Uterus (tissue), 4 donors: ENCODE results near the gene SDC3. TPM values are rescaled to one million over a fixed set of nuclear protein-coding genes. Genes with fewer than 3 reads are reported as not detected.
"Not testable (repeated sequence)": the region's sequence is repeated elsewhere in the genome, so short reads cannot be mapped to it uniquely, and the experiment has no call there.

Source experiments
- DNase-seq, 2 donors: peaks; one replicate each; pipeline ENCODE4 v3.0.0-alpha.2; 2019 to 2020
- H3K27ac ChIP-seq, 2 donors: fragments of 200-600 bp; sonication (generic); 1 replicate in 1 of 2; 2 replicates in 1 of 2; pipeline ENCODE4 v1.5.1; 2016 to 2018
- H3K27me3 ChIP-seq, 2 donors: fragments of 200-600 bp; sonication (generic); one replicate each; pipeline ENCODE4 v1.5.1; 2018 to 2019; ENCODE audit warnings: control low read depth in 1 of 2
- H3K36me3 ChIP-seq, 2 donors: fragments of 200-600 bp; sonication (generic); one replicate each; pipeline ENCODE4 v1.5.1; 2019; ENCODE audit warnings: control low read depth in 1 of 2
- H3K4me1 ChIP-seq, 2 donors: fragments of 200-600 bp; sonication (generic); one replicate each; pipeline ENCODE4 v1.5.1; 2018 to 2019; ENCODE audit warnings: control low read depth in 1 of 2
- H3K4me3 ChIP-seq, 2 donors: fragments of 200-600 bp; sonication (generic); 1 replicate in 1 of 2; 2 replicates in 1 of 2; pipeline ENCODE4 v1.5.1; 2018 to 2019; ENCODE audit warnings: mild to moderate bottlenecking in 1 of 2
- H3K9me3 ChIP-seq, 2 donors: fragments of 200-600 bp; sonication (generic); one replicate each; pipeline ENCODE4 v1.5.1; 2019; ENCODE audit warnings: control low read depth in 1 of 2
- POLR2A ChIP-seq, 2 donors: fragments of 450-650 bp; IDR thresholded peaks; one replicate each; pipeline ENCODE4 v1.6.1; 2016; ENCODE audit warnings: antibody characterized with exemption in 2 of 2, mild to moderate bottlenecking in 1 of 2, moderate library complexity in 1 of 2
- intact Hi-C: fragments of 100-400 bp; cut with DNase I; formaldehyde crosslinking; loops from one replicate; pipeline ENCODE4 v1.15.1; 2023; ENCODE audit warnings: low total_unique reads
- total RNA-seq, 4 donors: library from RNA; depleted of rRNA in 3 of 4; stranded (reverse); fragments of >200 nt in 3 of 4; gene quantifications; one replicate each; pipeline versions ENCODE4 v1.1.0 to v1.2.4, GENCODE V29; 2014 to 2023
- TF ChIP-seq, protein P1 (sequence below), 4 experiments: fragments of 200-600 bp in 2 of 4; fragments of 450-650 bp in 2 of 4; sonication (generic) in 2 of 4; IDR thresholded peaks; one replicate each; pipeline ENCODE4 v1.5.1; 2016 to 2019; ENCODE audit warnings: antibody characterized with exemption in 4 of 4, mild to moderate bottlenecking in 2 of 4, moderate library complexity in 1 of 4
- donor health status: DM: yes; HTN: yes; CAD: no.

The SDC3 gene
- total RNA-seq, 4 donors from 2014 or later, result 12.4 to 38.3 (median 30.5) TPM

DNA sequence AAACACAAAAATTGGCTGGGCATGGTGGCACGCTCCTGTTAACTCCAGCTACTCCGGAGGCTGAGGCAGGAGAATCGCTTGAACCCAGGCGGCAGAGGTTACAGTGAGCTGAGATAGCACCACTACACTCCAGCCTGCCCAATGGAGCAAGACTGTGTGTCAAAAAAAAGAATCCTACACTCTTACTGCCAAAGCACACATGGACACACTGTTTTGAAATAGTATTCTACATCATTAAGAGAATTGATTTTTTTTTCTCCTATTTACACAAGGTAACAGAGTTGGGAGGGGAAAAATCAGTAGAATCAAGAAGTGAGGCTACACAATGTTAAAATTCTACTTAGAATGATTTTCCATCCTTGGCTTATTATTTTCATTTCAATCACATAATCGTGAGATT, 42.1 kb upstream of the SDC3 start:
- Histone ChIP-seq H3K4me1 (no peaks in the 10 kb centered on the region), H3K4me3 (no peak overlapping the region), H3K9me3 (no peaks in the 10 kb centered on the region), H3K36me3 (no peaks in the 10 kb centered on the region), H3K27me3 (no peaks in the 10 kb centered on the region), H3K27ac (no peak overlapping the region)
- TF ChIP-seq, protein P1, sequence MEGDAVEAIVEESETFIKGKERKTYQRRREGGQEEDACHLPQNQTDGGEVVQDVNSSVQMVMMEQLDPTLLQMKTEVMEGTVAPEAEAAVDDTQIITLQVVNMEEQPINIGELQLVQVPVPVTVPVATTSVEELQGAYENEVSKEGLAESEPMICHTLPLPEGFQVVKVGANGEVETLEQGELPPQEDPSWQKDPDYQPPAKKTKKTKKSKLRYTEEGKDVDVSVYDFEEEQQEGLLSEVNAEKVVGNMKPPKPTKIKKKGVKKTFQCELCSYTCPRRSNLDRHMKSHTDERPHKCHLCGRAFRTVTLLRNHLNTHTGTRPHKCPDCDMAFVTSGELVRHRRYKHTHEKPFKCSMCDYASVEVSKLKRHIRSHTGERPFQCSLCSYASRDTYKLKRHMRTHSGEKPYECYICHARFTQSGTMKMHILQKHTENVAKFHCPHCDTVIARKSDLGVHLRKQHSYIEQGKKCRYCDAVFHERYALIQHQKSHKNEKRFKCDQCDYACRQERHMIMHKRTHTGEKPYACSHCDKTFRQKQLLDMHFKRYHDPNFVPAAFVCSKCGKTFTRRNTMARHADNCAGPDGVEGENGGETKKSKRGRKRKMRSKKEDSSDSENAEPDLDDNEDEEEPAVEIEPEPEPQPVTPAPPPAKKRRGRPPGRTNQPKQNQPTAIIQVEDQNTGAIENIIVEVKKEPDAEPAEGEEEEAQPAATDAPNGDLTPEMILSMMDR (IDR thresholded peaks at IDR 0.05), result no peak
- no peak for TF ChIP-seq POLR2A (IDR thresholded peaks at IDR 0.05)
- no peak for DNase-seq
- intact Hi-C loops, result no loop called here

DNA sequence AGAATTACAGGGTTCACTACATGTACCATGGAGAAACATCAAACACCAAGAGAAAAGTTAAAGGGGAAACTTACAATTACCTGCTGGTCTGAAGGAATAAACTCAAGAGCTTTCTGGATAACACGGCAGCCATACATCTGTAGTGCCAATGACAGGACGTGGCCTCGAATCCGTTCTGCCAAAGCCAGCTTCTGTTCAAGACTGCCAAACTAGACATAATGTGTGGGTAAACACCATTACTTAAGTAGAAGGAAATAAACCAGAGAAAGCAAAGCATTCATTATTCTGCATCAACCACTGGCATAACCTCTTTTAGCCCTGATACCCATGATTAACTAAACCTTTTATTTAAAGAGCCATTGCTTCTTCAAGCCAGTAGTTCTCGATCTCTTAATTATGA, 41.5 kb upstream of the SDC3 start:
- no peak for DNase-seq
- no peak for TF ChIP-seq POLR2A (IDR thresholded peaks at IDR 0.05)
- TF ChIP-seq, protein P1 (IDR thresholded peaks at IDR 0.05), result no peak
- intact Hi-C loops, result no loop called here
- Histone ChIP-seq H3K9me3 (no peaks in the 10 kb centered on the region), H3K27ac (no peak overlapping the region), H3K27me3 (no peaks in the 10 kb centered on the region), H3K4me1 (no peaks in the 10 kb centered on the region), H3K4me3 (no peak overlapping the region), H3K36me3 (no peaks in the 10 kb centered on the region)

DNA sequence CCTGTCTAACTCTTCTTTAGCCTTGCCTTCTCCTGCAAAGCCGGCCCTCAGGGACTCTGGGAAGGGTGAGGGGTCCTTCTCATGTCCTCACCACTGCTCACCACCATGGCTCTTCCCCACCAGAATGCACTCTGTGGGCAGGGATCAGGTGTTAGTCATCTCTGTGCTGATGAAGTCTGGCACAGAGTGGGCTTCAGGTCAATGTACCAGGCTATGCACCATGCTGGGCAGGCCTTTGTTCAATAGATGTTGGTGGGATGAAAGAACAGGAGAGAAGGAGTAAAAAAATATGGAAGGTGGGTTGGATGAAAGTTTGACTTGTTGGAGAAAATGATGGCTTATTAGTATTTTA, 40.9 kb upstream of the SDC3 start:
- H3K36me3 ChIP-seq, DNase-seq, H3K4me3 ChIP-seq, H3K27ac ChIP-seq, H3K27me3 ChIP-seq, intact Hi-C loops, H3K9me3 ChIP-seq, H3K4me1 ChIP-seq: not testable (repeated sequence)

DNA sequence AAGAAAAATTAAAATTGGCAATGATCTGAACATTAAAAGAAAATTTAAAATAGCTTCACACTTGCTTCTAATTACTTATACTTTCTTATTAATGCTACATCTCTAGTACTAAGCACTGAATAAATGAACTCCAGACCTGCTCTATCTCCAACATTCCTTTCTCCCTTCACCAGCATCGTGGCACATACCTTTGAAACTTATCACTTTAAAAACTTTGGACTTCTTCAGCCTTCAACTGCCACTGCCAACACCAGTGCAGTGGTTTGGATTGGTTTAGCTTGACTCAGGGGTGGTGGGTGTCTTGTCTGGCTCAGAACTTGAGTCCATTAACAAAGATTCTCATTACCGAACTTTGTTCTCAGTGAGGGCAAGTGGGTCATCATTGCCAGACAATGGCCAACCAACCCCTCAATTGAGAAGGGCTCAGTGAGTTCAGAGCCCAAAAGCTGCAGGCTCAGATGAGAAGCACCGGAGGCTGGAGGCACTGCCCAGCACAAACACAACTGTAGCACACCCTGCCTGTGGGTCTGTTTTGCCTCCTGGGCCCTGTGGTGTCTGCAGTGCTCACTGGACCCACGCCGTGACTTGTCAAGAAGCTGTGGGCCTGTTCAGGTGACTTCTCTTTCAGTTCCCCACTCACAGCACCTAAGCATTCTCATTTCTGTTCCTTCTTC, 40.4 kb upstream of the SDC3 start:
- H3K4me1 ChIP-seq, DNase-seq, H3K36me3 ChIP-seq, H3K9me3 ChIP-seq, intact Hi-C loops, H3K27ac ChIP-seq, H3K27me3 ChIP-seq, H3K4me3 ChIP-seq: not testable (repeated sequence)

DNA sequence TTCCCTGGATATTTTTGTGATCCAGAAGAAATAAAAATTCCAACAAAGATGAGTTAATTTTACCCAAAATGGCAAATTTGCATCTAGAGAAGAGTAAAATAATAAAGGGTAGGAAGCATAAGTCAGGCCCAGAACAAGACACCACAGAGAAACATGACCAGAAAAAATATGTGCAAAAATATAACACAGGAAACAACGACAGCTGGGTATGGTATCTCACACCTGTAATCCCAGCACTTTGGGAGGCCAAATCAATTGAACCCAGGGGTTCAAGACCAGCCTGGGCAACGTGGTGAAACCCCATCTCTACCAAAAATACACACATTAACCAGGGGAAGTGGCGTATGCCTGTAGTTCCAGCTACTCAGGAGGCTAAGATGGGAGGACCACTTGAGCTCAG, 39.7 kb upstream of the SDC3 start:
- no peaks in the 10 kb centered on the region for H3K4me1 ChIP-seq
- DNase-seq, result no peak
- no peak for TF ChIP-seq POLR2A (IDR thresholded peaks at IDR 0.05)
- TF ChIP-seq, protein P1 (IDR thresholded peaks at IDR 0.05), result no peak
- H3K4me3 ChIP-seq, result no peak overlapping the region
- no peak overlapping the region for H3K27ac ChIP-seq
- H3K36me3 ChIP-seq, result no peaks in the 10 kb centered on the region
- H3K9me3 ChIP-seq, result no peaks in the 10 kb centered on the region
- intact Hi-C loops, result no loop called here
- H3K27me3 ChIP-seq, result no peaks in the 10 kb centered on the region

DNA sequence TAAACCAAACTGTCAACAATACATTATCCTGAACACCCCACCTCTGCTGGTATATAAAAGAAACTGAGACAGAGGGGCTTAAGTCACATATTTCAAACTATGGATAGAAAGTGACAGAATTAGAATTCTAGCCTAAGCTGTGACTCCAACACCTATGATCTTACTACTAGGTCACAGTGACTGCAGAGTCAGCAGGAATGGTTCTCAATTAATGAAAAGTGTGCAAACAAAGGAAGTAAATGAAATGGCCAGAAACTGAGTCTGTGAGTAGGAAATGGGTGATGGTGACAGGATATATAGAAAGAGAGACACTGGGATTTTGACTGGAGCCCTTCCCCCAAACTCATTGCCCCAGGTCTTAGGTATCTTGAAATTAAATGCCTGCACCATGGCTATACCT, 38.7 kb upstream of the SDC3 start:
- no peak overlapping the region for H3K27ac ChIP-seq
- H3K4me1 ChIP-seq, result no peaks in the 10 kb centered on the region
- H3K36me3 ChIP-seq, result no peaks in the 10 kb centered on the region
- intact Hi-C loops, result no loop called here
- DNase-seq, result no peak
- no peaks in the 10 kb centered on the region for H3K27me3 ChIP-seq
- no peaks in the 10 kb centered on the region for H3K9me3 ChIP-seq
- no peak overlapping the region for H3K4me3 ChIP-seq
- no peak for TF ChIP-seq POLR2A (IDR thresholded peaks at IDR 0.05)
- TF ChIP-seq, protein P1 (IDR thresholded peaks at IDR 0.05), result no peak
